ENCODE data around the gene CXCL9.

DNA sequence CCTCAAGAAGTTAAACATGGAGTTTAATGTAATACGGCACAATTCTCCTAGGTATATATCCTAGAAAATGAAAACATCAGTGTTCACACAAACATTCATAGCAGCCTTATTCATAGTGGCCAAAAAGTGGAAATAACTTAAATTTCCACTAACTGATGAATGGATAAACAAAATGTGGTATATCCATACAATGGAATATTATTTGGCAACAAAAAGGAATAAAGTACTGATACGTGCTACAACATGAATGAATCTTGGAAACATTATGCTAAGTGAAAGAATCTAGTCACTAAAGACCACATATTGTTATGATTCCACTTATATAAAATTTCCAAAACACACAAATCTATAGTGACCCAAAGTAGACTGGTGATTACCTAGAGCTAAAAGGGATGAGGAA, 31.1 kb downstream of the CXCL9 start:
- TF ChIP-seq, protein P1, sequence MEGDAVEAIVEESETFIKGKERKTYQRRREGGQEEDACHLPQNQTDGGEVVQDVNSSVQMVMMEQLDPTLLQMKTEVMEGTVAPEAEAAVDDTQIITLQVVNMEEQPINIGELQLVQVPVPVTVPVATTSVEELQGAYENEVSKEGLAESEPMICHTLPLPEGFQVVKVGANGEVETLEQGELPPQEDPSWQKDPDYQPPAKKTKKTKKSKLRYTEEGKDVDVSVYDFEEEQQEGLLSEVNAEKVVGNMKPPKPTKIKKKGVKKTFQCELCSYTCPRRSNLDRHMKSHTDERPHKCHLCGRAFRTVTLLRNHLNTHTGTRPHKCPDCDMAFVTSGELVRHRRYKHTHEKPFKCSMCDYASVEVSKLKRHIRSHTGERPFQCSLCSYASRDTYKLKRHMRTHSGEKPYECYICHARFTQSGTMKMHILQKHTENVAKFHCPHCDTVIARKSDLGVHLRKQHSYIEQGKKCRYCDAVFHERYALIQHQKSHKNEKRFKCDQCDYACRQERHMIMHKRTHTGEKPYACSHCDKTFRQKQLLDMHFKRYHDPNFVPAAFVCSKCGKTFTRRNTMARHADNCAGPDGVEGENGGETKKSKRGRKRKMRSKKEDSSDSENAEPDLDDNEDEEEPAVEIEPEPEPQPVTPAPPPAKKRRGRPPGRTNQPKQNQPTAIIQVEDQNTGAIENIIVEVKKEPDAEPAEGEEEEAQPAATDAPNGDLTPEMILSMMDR (IDR thresholded peaks at IDR 0.05; ENCODE audit: low read length): no peak
- TF ChIP-seq EZH2 (optimal IDR thresholded peaks at IDR 0.05; ENCODE audit: low read depth, low read length): no peak
- no peak for TF ChIP-seq EZH2phosphoT487 (IDR thresholded peaks at IDR 0.05; ENCODE audit: low read length)

All from MM.1S (cell line).